AG04449 (cell line): ENCODE results near the gene PHYKPL.
A peak's percentile ranks its signal among the peaks of the same experiment; 100 is the strongest.

ENCODE experiments used
- CTCF ChIA-PET: fragments of 350-600 bp; formaldehyde crosslinking; extraction: SDS; loops from one replicate; lab custom pipeline; 2021; ENCODE audit warnings: antibody characterized with exemption; lab: Yijun Ruan, JAX
- POLR2A ChIA-PET: fragments of 400-600, 350-600 bp; formaldehyde crosslinking; extraction: SDS; loops from one replicate; lab custom pipeline; 2020; ENCODE audit warnings: antibody characterized with exemption, inconsistent platforms; lab: Yijun Ruan, JAX
- DNase-seq: peaks from one replicate; pipeline ENCODE4 v3.0.0-alpha.2; 2010; ENCODE audit warnings: low read depth, low spot score
- H3K4me3 ChIP-seq: 2 replicates; pipeline ENCODE4 v1.5.1; 2011; ENCODE audit warnings: low read depth, mild to moderate bottlenecking, control low read depth, low read length
- CTCF ChIP-seq: IDR thresholded peaks from one replicate; pipeline ENCODE4 v1.5.1; 2011; ENCODE audit warnings: mild to moderate bottlenecking, moderate library complexity, low read length, control low read depth, inconsistent platforms; ENCODE audit not compliant: insufficient read depth; ENCODE audit errors: missing control alignments

The PHYKPL gene

DNA sequence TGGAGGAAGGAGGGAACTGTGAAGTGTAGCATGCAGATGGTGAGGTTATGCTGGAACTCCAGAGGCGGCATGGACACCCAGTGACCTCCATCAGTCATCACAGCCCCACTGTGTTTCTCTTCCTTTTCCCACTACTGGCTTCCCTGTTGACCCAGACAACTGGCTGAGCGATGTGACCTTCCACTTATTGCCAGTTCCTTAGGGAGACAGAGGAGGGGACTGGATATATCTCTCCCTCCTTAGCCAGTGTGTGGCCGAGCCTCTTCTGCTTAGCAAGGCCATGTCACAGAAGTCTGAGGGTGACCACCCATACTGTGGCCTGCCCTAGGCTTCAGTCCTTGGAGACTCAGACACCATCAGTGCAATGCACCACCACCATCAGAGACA is 3.0 kb upstream of the PHYKPL start:
- H3K4me3 ChIP-seq = no peak overlapping the region
- TF ChIP-seq CTCF = no peak
- ChIA-PET CTCF (interaction anchor here (0.8 to 2.3 kb wide), 13 partner anchors 8 to 1258 kb away, joined by 3 to 16 read pairs (median 4); no protein-coding TSS in a partner anchor), POLR2A (interaction anchor here (0.8 kb wide), 1 partner anchor 31 kb away, joined by 3 read pairs; the partner anchor contains the start of gene HNRNPAB)
- no peak for DNase-seq

DNA sequence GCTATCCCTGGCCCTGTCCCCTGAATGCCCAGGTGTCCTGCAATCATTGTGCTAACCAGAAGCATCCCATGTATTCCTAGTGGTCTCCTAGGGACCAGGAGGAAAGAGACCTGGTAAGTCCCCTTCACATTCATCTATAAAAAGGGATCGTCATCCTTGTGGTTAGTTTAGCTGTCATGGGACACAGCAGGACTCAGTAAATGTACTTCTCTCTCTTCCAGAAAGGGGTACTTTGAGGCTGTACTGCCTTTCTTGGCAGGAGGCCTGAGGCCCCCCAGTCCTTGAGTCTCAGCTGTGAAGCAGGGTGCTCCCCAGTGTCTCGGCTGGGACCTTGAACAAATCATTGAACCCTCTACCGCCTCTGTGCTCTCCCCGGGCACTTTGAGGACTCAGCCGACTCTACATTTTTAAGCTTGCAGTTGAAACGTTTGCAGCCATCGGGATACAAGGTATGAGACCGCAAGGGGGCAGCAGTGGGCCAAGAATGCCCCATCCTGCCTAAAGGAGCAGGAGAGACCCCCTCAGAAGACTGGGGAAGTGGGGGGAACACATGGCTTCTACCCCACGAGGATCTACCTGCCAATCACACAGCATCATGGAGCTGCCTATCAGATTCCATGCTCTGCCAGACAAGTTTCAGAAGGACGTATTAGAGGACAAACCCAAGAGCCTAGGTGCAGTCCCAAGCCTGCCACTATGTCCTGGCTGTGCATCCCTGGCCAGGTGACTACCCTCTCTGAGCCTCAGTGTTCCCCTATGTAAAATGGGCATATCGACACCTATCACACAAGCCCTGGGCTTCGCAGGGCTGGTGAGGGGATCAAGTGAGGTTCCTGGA is 2.4 kb upstream of the PHYKPL start:
- peak; percentile 68 for TF ChIP-seq CTCF
- ChIA-PET POLR2A (interaction anchor here (0.8 kb wide), 1 partner anchor 31 kb away, joined by 3 read pairs; the partner anchor contains the start of gene HNRNPAB), CTCF (interaction anchor here (0.7 to 2.3 kb wide), 15 partner anchors 9 to 1259 kb away, joined by 3 to 16 read pairs (median 3); no protein-coding TSS in a partner anchor)
- no peak for DNase-seq
- no peak overlapping the region for H3K4me3 ChIP-seq

- H3K4me3 ChIP-seq = no peak overlapping the region
- no peak for TF ChIP-seq CTCF
- ChIA-PET POLR2A (no interaction called here), CTCF (interaction anchor here (0.7 to 2.3 kb wide), 11 partner anchors 8 to 1259 kb away, joined by 3 to 16 read pairs (median 4); no protein-coding TSS in a partner anchor)
- no peak for DNase-seq
Observed at GRCh38 chr5:178234121-178234749, 1.6 kb upstream of the PHYKPL start.

GRCh38 chr5:178232920-178233429 is 373 bp upstream of the PHYKPL start:
- CTCF ChIA-PET = interaction anchor here (0.6 kb wide), 1 partner anchor 330 kb away, joined by 3 read pairs; no protein-coding TSS in a partner anchor
- POLR2A ChIA-PET = interaction anchor here (3.6 kb wide), 1 partner anchor 29 kb away, joined by 21 read pairs; the partner anchor contains the start of gene HNRNPAB
- no peak for DNase-seq
- TF ChIP-seq CTCF = no peak
- H3K4me3 ChIP-seq = peak overlapping the region; percentile 86

DNA sequence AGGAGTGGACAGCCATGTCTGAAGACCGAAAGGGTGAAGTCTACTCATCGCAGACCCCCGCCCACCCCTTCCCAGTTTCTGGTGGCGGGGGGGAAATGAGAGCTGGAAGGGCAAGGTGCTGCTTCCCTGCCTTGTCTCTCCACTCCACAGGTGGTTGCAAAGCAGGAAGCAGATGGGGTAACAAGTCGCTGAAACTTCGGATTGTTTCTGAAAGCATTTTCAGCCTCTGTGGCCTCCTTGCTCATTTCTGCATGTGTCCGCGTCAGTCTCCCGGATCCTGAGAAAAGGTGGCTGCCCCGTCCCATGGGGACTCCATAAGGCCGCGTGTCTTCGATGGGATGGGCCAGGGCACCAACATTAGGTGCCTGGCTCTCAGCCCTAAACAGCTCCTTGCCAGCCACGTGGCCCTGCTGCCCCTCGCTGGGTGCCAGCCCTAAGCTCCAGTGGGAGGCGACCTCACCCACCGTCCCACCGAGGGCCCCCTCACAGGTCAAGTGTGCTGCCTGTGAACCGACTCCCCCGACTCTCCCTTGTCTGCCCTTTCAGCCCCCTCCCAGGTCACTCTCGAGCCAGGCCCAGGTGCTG is 971 bp downstream of the PHYKPL start:
- CTCF ChIA-PET = interaction anchor here (1.2 kb wide), 1 partner anchor 23 kb away, joined by 4 read pairs; no protein-coding TSS in a partner anchor
- POLR2A ChIA-PET = interaction anchor here (3.6 kb wide), 1 partner anchor 27 kb away, joined by 21 read pairs; the partner anchor contains the start of gene HNRNPAB
- H3K4me3 ChIP-seq = peak overlapping the region; percentile 86
- DNase-seq = no peak
- TF ChIP-seq CTCF = no peak
